H1 (cell line): Measurements from ENCODE around the gene MYOZ2. TPM values are rescaled to one million over a fixed set of nuclear protein-coding genes. Genes with fewer than 3 reads are reported as not detected.

Source experiments
- BCL11A ChIP-seq, 2 experiments: IDR thresholded peaks; one replicate each; pipeline ENCODE4 v1.6.1; 2011; ENCODE audit warnings: low read depth in 2 of 2, low read length in 2 of 2, mild to moderate bottlenecking in 2 of 2
- BRCA1 ChIP-seq: IDR thresholded peaks from 2 replicates; pipeline ENCODE4 v1.6.1; 2012; ENCODE audit warnings: low read depth, low read length, improper control_type of control experiment
- EZH2 ChIP-seq: fragments of 200-600 bp; sonication (generic); IDR thresholded peaks from 2 replicates; pipeline ENCODE4 v1.7.1; 2012; ENCODE audit warnings: low read depth, mild to moderate bottlenecking, moderate library complexity, low read length, inconsistent platforms; ENCODE audit not compliant: severe bottlenecking
- KDM5A ChIP-seq: fragments of 200-600 bp; IDR thresholded peaks from 2 replicates; pipeline ENCODE4 v1.7.1; 2012; ENCODE audit warnings: mild to moderate bottlenecking, low read length, inconsistent platforms, mixed read lengths
- SAP30 ChIP-seq: fragments of 300-600 bp; sonication (generic); IDR thresholded peaks from 2 replicates; pipeline ENCODE4 v1.7.1; 2012; ENCODE audit warnings: low read length, moderate library complexity, mild to moderate bottlenecking, inconsistent platforms; ENCODE audit not compliant: insufficient read depth, insufficient replicate concordance
- SIN3A ChIP-seq, 2 experiments: IDR thresholded peaks in 1 of 2; conservative IDR thresholded peaks in 1 of 2; 2 replicates each; pipeline ENCODE4 v1.6.1; 2011 to 2012; ENCODE audit warnings: low read length in 2 of 2, improper control_type of control experiment in 1 of 2, low read depth in 1 of 2, mild to moderate bottlenecking in 1 of 2
- SRF ChIP-seq: IDR thresholded peaks from 2 replicates; pipeline ENCODE4 v1.6.1; 2011; ENCODE audit warnings: mild to moderate bottlenecking, low read depth, low read length, moderate library complexity
- polyA plus RNA-seq, 7 experiments: library from polyadenylated mRNA; depleted of rRNA in 3 of 7; stranded (reverse) in 5 of 7; unstranded in 2 of 7; fragments of >200 nt in 5 of 7; fragments of 200-250 nt in 2 of 7; gene quantifications; 1 replicate in 5 of 7; 2 replicates in 1 of 7; 4 replicates in 1 of 7; pipeline versions ENCODE4 v1.2.1 to v1.2.3, GENCODE V29; 2011 to 2013; ENCODE audit warnings: missing spikeins in 2 of 7, mixed read lengths in 2 of 7
- total RNA-seq: library from RNA; stranded (reverse); fragmentation: NEBNext Ultra II Directional; extraction: Animal tissue kit (Norgen Biotek cat#: 25700); gene quantifications from 2 replicates; pipeline ENCODE4 v1.2.1, GENCODE V29; 2021

MYOZ2 gene
- total and polyA plus RNA-seq, 2 of the 8 experiments (the other 6 are each of a cell fraction or from before 2014, with no cell fraction given), result not detected

DNA sequence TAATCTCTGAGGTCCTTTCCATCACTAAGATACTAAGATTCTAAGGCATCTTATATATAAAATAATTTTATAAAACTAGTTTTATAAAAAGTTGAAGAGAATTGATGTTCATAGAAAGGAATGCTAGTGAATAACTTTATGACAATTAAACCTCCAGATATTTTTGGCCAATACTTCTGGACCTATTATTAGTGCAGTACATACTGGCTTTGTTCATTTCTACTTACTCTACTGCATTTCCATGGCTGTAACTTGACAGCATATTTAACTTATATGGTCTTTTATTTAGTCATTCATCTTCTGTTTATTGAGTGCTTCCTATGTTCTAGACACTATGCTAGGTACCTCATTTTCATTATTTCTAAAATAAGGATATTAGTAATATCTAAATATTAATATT is 70.1 kb downstream of the MYOZ2 start (continued):
- TF ChIP-seq EZH2, result no peak
- no peak for TF ChIP-seq SIN3A (conservative IDR thresholded peaks at IDR 0.05 in 1 of 2, IDR thresholded peaks at IDR 0.05 in 1 of 2; ENCODE audit: low read depth in 1 of 2, low read length in 2 of 2)
- no peak for TF ChIP-seq BRCA1
- no peak for TF ChIP-seq KDM5A
- no peak for TF ChIP-seq SAP30
- TF ChIP-seq SRF, result no peak
- TF ChIP-seq BCL11A (IDR thresholded peaks at IDR 0.05; ENCODE audit: low read depth in 2 of 2, low read length in 2 of 2), result no peak
- TF ChIP-seq, all 59 proteins: peak for 0
